K562 (cell line): ENCODE results near the gene RPS6KL1. TPM values are rescaled to one million over a fixed set of nuclear protein-coding genes. Genes with fewer than 3 reads are reported as not detected.

Experiments used
- ARID2 ChIP-seq: fragments of 450-650 bp; IDR thresholded peaks from 2 replicates; pipeline ENCODE4 v1.6.1; 2017; ENCODE audit warnings: antibody characterized with exemption, mild to moderate bottlenecking
- CBFA2T3 ChIP-seq: fragments of 450-650 bp; IDR thresholded peaks from 2 replicates; pipeline ENCODE4 v1.6.1; 2017
- DPF2 ChIP-seq: fragments of 450-650 bp; IDR thresholded peaks from 2 replicates; pipeline ENCODE4 v1.6.1; 2016
- FOXK2 ChIP-seq, 2 experiments: fragments of 450-650 bp; IDR thresholded peaks in 1 of 2; conservative IDR thresholded peaks in 1 of 2; 2 replicates each; pipeline ENCODE4 v1.6.1; 2016; ENCODE audit warnings: low read depth in 2 of 2, mild to moderate bottlenecking in 1 of 2
- GATAD2A ChIP-seq: fragments of 450-650 bp; IDR thresholded peaks from 2 replicates; pipeline ENCODE4 v1.6.1; 2017
- KDM1A ChIP-seq, 2 experiments: fragments of 450-650 bp; IDR thresholded peaks; 2 replicates each; pipeline ENCODE4 v1.6.1; 2016; ENCODE audit warnings: mild to moderate bottlenecking in 2 of 2
- L3MBTL2 ChIP-seq: fragments of 450-650 bp; IDR thresholded peaks from 2 replicates; pipeline ENCODE4 v1.6.1; 2016; ENCODE audit warnings: mild to moderate bottlenecking, moderate library complexity
- LARP7 ChIP-seq: fragments of 450-650 bp; IDR thresholded peaks from 2 replicates; pipeline ENCODE4 v1.6.1; 2016
- MYNN ChIP-seq, 2 experiments: sonication (generic); formaldehyde crosslinking in 1 of 2; IDR thresholded peaks; 2 replicates each; pipeline versions ENCODE4 v1.5.0 to v1.6.1; 2016 to 2020; ENCODE audit warnings: antibody characterized with exemption in 1 of 2, missing genetic modification reagents in 1 of 2
- NELFE ChIP-seq: IDR thresholded peaks from 2 replicates; pipeline ENCODE4 v1.6.1; 2011; ENCODE audit warnings: mild to moderate bottlenecking; ENCODE audit not compliant: insufficient read depth, insufficient read length
- NR2C2 ChIP-seq, 2 experiments: fragments of 200-800 bp in 1 of 2; sonication (Bioruptor generic) in 1 of 2; sonication (generic) in 1 of 2; formaldehyde crosslinking in 1 of 2; IDR thresholded peaks; 2 replicates each; pipeline versions ENCODE4 v1.6.1 to v1.8.0; 2016 to 2022; ENCODE audit warnings: mild to moderate bottlenecking in 1 of 2, missing compliant biosample characterization in 1 of 2, missing genetic modification characterization in 1 of 2, missing genetic modification reagents in 1 of 2
- SMARCC2 ChIP-seq: fragments of 450-650 bp; IDR thresholded peaks from 2 replicates; pipeline ENCODE4 v1.6.1; 2017; ENCODE audit warnings: antibody characterized with exemption, moderate library complexity, mild to moderate bottlenecking, low read depth
- ZBTB7A ChIP-seq: IDR thresholded peaks from 2 replicates; pipeline ENCODE4 v1.6.1; 2011; ENCODE audit warnings: low read depth, mild to moderate bottlenecking, low read length, moderate library complexity, borderline replicate concordance; ENCODE audit not compliant: control insufficient read depth
- ZMIZ1 ChIP-seq, 2 experiments: fragments of 150-350 bp in 1 of 2; IDR thresholded peaks; 2 replicates each; pipeline ENCODE4 v1.6.1; 2012 to 2016; ENCODE audit warnings: low read depth in 2 of 2, low read length in 2 of 2, mild to moderate bottlenecking in 1 of 2, moderate library complexity in 1 of 2
- ZNF184 ChIP-seq: sonication (generic); formaldehyde crosslinking; IDR thresholded peaks from 2 replicates; pipeline ENCODE4 v1.5.0; 2020; ENCODE audit warnings: missing genetic modification reagents
- ZNF41 ChIP-seq: fragments of 250-450 bp; sonication (Bioruptor Pico); conservative IDR thresholded peaks from 2 replicates; pipeline ENCODE4 v1.4.0; 2020; ENCODE audit warnings: mild to moderate bottlenecking
- ZNF639 ChIP-seq, 2 experiments: fragments of 200-800 bp in 1 of 2; sonication (Bioruptor generic) in 1 of 2; sonication (generic) in 1 of 2; formaldehyde crosslinking in 1 of 2; IDR thresholded peaks in 1 of 2; conservative IDR thresholded peaks in 1 of 2; 2 replicates each; pipeline versions ENCODE4 v1.5.0 to v1.6.1; 2016 to 2020; ENCODE audit warnings: missing compliant biosample characterization in 1 of 2, missing genetic modification characterization in 1 of 2, missing genetic modification reagents in 1 of 2
- polyA plus RNA-seq, 8 experiments: library from polyadenylated mRNA; depleted of rRNA in 4 of 8; stranded (reverse) in 5 of 8; unstranded in 3 of 8; fragments of >200 nt; fragmentation: Nextera tagmentation in 2 of 8; fragmentation: Illumina TruSeq in 1 of 8; extraction: Ambion mirVana in 2 of 8; extraction: Trizol in 1 of 8; gene quantifications; 2 replicates each; pipeline versions ENCODE4 v1.2.1 to v1.2.3, GENCODE V29; 2011 to 2014; ENCODE audit warnings: inconsistent platforms in 1 of 8, missing spikeins in 1 of 8
- total RNA-seq, 7 experiments: library from RNA; depleted of rRNA in 6 of 7; stranded (reverse); fragments of >200 nt in 6 of 7; fragmentation: Illumina TruSeq in 2 of 7; extraction: Trizol in 2 of 7; gene quantifications; 2 replicates each; pipeline versions ENCODE4 v1.2.1 to v1.2.3, GENCODE V29; 2011 to 2021; ENCODE audit warnings: low replicate concordance in 1 of 7

RPS6KL1 gene
- total and polyA plus RNA-seq, 9 of the 15 experiments (the other 6 are each of a cell fraction or from before 2014, with no cell fraction given): 0.91 to 15.5 (median 8.1) TPM

GRCh38 chr14:74888164-74889158 is 34.6 kb downstream of the RPS6KL1 start (continued):
- TF ChIP-seq L3MBTL2 (0 out of 2 replicates have a peak, but pooled peaks have one; percentile 17), FOXK2 (conservative IDR thresholded peaks at IDR 0.05 in 1 of 2, IDR thresholded peaks at IDR 0.05 in 1 of 2; ENCODE audit: low read depth in 2 of 2) (no peak), ZMIZ1 (IDR thresholded peaks at IDR 0.05; ENCODE audit: low read depth in 2 of 2, low read length in 2 of 2) (peak in 1 of 2 experiments; percentile 68; a peak in 1 of 4 replicates), NELFE (no peak), CBFA2T3 (peak; percentile 93), NR2C2 (CRISPR knock-in tag; IDR thresholded peaks at IDR 0.05) (no peak), NR2C2 (tag; IDR thresholded peaks at IDR 0.05) (peak; percentile 77), KDM1A (IDR thresholded peaks at IDR 0.05) (peak; percentile 97), ZBTB7A (no peak), GATAD2A (peak; percentile 82; the same call in 1 of the 2 replicates), SMARCC2 (peak; percentile 87), ARID2 (no peak), ZNF41 (CRISPR knock-in tag) (no peak), MYNN (IDR thresholded peaks at IDR 0.05) (peak; percentile 91), MYNN (CRISPR knock-in tag; IDR thresholded peaks at IDR 0.05) (no peak), LARP7 (no peak), ZNF184 (CRISPR knock-in tag) (no peak), DPF2 (peak; percentile 97), ZNF639 (CRISPR knock-in tag; conservative IDR thresholded peaks at IDR 0.05 in 1 of 2, IDR thresholded peaks at IDR 0.05 in 1 of 2) (peak in 1 of 2 experiments; percentile 34; a peak in 1 of 4 replicates)
